ENCODE data around the gene PGGT1B.
"Not testable (repeated sequence)": the region's sequence is repeated elsewhere in the genome, so short reads cannot be mapped to it uniquely, and the experiment has no call there.

PGGT1B gene

DNA sequence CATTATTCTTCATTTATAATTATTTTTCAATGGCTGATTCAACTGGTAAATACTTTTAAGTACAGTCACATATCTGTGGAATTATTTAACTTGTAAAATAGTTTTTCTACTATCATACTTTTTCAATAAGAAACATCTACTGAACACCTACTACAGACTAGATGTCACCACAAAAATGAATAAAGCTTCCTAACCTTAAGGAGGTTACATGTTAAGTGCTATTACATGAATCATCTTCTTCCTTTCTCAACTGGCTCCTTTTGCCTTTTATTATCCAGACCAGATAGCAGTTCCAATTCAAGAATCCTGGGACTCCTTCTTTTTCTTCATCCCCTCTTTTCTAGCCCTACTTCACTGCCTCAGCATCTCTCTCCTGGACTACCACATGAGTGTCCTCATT, 4.7 kb downstream of the PGGT1B start:
- no peak for DNase-seq

DNA sequence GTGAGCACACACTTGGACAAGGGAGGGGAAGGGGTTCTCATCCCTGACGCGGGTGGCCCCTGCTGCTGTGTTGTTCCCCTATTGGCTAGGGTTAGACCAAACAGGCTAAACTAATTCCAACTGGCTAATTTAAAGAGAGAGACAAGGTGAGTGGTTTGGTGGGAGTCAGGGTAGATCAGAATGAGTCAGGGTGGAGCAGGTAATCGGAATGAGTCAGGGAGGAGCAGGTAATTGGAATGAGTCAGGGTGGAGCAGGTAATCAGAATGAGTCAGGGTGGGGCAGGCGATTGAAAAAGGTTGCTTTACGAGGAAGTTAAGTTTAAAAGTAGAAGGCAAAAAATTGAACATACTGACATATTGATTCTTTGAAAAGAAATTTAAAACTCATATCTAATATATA, 13.3 kb downstream of the PGGT1B start:
- DNase-seq = not testable (repeated sequence)

DNA sequence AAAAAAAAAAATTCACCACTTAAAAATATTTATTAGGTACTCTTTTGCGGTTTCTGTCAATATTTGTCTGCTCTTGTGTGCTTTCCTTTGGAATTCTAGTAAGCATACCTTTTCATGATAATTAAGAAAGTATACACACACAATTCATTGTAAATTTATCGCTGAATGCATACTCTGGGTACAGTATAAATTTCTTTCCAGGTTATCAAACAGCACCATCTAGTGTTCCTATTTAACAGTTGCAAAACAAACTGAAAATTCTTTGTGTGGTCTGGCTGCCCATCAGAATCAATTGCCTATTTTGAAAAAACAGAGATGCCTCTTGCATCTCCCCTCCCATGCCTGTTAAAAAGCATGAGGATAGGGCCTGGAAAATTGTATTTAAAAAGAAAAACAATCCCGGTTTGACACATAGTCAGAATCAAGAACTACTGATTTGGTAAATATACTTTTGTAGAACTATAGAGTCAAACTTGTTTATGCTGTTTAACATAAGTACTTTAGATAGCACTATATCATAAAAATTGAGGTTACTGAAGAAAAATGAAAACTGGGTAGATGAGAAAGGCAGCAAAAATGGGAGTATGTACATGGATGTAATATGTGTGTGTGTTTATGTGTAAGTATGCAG, 16.2 kb downstream of the PGGT1B start:
- no peak for DNase-seq

DNA sequence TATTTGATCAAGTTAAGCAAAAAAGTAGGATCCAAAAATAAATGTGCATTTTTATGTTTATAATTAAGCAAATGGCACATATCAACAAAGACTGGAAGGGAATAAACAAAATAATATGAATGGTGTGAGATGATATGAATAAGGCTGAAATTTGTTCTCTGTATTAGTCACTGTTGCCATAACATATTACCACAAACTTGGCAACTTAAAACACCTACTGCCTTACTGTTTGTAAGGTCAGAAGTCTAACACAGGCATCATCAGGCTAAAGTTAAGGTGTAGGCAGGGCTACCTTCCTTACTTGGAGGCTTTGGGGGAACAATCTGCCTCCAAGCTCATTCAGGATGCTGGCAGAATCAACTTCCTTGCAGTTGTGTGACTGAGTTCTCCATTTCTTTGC, 19.3 kb downstream of the PGGT1B start:
- no peak for DNase-seq

DNA sequence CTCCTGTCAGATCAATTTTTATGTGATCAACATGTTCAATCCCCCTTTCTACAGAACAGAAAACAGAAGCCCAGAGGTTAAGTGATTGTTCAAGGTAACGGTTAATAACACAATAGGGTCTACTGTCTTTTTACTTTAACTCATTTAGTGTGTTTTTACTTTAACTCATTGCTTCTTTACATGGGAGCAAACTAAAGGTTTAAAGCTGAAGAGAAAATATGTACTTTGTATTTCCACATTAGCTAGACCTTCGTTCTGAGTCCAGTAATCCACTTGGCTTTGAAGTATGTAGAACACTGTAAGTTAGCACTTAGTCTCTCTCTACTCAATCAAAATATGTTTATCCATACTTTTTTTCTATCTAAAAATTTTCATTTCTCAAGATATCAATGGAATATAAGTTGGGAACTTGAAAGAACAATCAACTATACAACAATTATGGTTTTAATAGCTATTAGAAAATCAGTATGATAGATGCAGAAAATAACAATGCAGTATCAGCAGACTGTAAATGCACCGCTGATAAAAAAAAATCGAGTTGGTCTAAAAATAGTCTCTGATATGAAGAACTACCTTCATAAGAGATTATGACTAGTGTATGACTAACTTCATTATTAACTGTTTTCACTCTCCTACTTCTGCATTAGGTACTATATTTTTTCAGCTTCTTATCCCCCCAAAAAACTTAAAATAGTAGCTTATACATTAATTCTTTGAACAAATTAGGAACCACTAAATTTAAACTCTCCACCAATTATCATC, 20.6 kb downstream of the PGGT1B start:
- DNase-seq = no peak

DNA sequence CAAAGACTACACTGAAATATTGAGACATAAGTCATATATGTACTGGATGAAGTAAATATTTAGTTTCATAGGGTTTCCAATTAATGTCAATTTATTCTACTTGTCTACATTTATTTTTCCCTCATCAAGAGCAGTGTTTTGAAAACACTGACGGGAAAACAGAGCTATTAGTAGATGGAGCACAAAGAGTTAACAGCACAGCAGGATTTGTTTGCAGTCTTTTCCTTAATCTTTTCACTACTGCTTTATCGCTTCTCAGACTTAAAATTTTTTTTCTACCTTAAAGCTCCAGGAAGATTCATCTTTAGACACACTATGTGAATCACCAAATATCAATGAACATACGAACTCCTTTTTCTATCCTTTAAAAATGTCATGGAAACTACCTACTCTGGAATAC, 25.6 kb downstream of the PGGT1B start:
- no peak for DNase-seq

DNA sequence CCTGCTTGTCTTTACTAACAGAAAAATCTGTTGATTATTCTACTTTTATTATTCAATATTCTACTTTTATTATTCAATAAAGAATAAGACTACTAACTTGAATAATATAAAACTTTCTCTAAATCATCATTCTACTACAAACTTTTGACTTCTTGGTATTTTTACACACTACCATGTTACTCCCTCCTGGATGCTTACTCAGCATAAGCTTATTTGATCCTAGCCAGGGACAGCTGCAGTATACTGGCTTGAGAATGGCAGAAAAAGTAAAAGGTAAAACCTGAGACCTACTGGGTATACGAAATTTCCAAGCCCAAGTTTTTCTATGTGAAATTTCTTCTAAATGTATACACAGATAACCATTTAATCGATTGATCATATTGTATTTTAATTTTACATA, 26.1 kb downstream of the PGGT1B start:
- no peak for DNase-seq

DNA sequence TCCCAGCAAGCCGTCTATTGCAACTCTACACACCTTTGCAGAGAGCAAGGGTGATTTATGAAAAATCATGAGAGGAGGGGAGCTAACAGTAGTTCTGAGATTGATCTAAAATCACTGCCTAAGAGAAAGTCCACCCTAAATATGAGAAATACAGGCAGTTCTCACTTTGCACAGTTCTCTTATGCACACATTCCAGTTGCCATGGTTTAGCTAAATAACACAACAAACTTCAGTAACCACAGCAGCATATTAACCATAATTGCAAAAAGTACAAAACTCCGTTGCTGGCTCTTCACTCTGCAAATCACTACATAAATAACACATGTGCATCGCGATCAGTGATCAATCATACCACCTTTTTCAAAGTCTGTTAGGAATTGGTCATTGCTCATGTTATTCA, 31.1 kb downstream of the PGGT1B start:
- DNase-seq = no peak

DNA sequence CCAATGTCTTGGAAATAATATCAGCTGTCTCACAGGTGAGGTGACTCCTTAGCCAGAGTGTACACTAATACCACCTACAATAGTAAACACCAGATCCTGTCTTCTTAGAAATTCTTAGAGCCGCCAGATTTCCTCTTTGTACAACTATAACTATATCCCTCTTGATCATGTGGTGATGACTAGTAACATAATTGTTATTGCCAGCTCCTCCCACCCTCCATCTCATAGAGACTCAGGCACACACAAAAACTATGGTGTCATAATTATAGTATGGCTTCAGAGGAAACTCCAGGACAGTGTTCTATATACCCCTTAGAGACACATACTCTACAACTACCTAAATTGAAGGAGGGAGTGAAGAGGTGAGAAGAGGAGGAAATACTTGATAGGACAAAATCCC, 33.1 kb downstream of the PGGT1B start:
- no peak for DNase-seq

DNA sequence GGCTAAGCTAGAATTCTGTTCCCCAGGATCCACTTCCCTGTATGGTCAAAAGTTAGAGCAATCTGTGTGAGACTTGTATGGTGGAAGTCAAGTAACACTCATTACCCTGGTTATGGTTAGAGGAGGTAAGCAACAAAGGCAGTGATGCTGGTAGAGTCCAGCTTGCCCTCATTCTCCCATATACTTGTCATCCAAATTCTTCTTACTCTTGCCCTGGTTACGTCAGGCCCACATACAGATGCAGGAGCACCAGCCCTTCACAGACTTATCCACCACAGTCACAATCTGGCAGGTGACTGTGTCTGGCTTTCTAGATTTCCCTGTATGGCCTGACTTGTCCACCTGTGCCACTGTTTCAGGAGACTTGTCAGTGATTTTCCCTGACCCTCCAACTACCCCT, 35.4 kb downstream of the PGGT1B start:
- DNase-seq = no peak

DNA sequence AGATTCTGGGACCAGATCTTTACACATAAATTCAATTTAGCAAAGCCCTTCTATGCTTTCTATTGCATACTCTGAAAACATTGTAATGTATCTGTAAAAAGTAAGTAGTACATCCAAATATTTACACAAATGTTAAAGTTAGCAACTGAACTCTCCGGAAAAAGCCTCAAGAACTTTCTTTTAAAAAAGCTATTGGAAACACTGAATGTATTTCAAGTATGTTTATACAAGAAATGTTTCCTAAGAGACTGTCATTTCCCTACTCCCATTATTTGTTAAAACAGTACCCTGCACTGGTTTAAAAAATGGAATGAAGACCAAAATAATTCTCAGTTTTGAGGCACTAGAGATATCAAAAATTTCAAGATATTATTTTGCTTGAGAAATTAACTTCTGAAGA, 48.1 kb downstream of the PGGT1B start:
- no peak for DNase-seq

DNA sequence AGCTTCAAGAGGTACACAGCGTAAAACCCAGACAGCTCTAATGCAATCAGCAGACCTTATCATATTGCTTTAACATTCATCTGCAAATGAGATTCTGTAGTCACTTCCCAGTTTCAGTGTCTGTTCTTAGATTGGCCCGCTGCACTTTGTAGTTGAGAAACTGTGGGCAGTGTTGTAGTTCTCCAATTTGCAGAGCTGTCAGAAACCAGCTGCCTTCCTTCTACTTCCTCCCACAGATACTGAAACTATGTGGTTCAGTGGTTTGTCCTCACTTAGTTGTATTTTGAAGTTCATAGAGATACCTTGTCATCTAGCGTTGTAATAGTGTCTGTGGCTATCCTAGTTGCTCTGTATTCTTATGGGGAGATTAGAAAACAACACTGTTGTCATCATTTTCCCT, 53.4 kb downstream of the PGGT1B start:
- peak; percentile 50 to 62 for DNase-seq

DNA sequence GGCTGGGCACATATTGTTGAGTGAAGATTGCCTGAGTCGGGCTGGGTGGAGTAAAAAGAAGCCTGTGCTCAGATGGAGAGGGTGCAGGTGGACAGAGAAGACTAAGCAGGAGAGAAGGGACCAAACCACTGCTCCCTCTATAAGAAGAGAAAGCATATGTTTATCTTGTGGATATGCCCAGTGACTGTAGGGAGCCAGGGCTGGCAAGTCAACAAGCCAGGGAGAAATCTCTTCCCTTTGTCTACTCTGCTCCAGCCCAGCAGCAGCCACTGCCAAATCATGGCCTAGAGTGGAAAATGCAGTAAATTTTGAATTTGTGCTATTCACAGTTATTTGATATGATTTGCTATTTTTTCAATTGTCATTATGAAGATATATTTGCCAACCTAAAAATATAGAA, 59.7 kb downstream of the PGGT1B start:
- DNase-seq = no peak

DNA sequence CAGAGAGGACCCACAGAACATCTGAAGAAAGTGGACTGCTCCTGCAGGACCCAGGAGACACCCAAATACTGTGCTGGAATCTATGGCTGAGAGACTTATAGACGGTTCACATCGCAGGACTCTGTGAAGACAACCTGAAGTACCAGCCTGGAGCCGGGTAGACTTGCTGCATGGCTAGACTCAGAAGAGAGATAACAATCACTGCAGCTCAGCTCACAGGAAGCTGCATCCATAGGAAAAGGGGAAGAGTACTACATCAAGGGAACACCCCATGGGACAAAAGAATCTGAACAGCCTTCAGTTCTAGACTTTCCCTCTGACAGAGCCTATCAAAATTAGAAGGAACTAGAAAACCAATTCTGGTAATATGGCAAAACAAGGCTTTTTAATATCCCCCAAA, 66.5 kb downstream of the PGGT1B start:
- DNase-seq = no peak

DNA sequence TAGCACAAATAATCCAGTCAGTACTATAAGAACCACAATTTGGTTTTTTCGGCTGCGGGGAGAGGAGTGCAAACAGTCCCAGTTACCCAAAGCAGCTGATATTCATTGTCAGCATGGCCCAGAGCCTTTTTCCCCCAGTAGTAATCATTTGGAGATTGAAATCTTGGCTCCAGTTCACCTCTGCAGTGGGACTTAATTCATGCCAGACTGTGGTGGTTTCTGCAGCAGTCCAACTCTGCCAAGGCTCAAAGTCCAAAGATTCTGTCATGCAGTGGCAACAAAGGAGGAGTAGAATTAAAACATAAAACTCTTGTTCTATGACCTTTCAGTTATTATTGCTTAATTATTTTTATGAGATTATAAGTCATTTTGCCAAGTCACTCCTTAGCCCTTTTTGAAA, 68.0 kb downstream of the PGGT1B start:
- no peak for DNase-seq

DNA sequence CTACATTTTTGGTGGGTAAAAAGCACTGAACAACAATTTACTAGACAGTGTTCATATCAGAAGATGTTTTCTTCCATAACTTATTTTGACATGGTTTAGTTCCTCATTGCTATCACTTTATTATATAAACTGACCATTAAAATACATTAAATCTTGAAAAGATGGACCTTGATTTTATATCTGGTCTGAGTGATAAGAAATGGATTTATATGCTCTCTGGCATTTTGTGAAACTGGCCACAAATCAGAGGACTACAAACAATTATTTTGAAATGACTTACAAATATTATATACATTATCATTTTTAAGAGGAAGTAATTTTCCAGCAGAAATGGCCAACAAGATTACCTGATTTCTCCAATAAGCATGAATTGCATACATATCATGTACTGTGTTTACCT, 69.4 kb downstream of the PGGT1B start:
- DNase-seq = no peak

DNA sequence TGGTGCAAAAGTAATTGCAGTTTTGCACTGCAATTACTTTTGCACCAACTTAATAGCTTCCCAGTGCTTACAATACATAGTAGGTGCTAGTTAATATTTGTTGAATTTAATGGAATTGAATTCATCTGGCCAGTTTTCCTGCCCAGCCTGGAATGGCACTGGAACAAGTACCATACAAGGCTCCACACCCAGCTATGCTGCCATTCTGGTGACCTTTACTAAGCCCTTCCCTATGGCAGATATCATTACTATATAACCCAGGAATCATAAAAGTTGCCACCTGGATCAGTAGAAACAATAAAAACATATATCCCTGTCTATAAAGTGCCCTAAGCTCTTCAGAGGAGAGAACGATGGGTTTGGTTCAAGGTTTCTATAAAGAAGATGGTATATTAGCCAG, 70.6 kb downstream of the PGGT1B start:
- no peak for DNase-seq

DNA sequence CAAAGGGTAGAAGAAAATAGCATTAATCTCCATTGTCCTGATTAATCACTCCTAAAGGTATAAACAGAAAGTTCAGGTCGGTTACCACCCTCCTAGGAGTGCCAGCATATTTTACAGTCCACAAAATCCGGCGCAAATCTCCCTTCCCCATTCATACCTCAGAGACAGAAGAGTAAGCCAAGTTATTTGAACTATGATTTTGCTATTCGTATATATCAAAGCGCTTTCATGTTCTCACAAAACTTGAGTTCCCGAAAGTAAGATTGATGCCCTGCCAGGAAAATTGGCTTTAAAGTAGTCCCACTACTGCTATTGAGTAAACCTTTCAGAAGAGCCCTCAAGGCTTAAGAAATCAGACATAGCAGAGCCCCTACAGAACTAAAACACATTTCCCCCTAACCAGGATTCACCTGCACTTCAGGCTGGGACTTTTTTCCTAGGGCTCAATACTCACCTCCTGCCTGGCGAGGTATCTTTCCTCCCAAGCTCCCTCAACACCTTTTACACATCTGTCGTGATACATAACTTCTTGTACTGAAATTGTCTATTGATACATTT, 71.1 kb downstream of the PGGT1B start:
- DNase-seq = no peak

DNA sequence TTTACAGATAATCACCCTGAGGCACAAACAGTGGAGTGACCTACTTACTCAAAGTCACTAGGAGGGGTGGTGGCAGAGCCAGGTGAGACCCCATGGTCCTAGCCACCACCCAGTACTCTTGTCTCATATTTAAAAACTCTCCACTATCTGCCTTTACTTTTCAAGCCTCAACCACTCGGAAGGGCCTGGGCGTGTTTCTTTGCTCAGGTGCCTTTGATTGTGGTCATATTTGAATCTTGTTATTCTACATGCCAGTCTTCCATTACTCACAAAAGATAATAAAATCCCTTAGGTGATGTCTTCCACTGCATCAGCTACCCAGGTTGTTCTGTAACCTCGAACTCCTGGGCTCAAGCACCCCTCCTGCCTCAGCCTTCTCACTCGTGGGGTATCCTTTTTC, 72.3 kb downstream of the PGGT1B start:
- no peak for DNase-seq

DNA sequence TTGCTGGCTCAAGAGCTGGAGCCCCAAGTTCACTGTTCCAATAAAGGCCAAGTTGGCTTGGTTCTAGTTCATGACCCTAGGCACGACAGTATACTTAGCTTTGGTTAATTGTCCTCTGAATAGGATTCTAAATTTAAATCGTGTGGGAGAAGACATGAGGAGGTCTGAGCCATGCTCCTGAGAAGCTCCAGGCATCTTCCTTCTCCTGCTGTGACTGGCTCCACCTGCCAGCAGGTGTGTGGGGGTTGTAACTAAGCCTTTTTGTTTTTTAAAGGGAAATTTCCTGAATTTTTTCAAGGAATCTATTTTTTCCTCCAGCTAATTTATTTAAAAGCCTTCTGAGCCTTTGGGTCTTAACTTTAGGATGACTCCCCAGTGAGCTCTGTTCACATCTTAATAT, 72.8 kb downstream of the PGGT1B start:
- DNase-seq = no peak

DNA sequence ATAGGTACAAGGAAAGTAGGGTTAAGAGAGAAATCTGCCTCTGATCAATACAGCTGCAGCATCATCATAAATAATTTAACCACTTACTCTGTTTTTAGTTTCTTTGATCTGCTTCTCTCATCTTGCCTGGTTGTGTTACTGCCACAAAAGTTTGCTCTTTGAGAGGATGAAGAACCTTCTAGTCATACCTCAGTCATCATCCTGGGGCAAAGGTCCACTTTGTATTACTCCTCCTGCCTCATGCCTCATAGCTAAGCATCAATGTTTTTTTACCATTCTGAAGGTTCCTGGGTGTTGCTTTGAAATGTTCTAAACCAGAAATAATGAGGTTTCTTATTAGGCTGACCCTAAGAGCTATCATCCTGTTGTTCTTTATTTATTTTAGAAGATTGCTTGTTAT, 75.9 kb downstream of the PGGT1B start:
- DNase-seq = no peak

DNA sequence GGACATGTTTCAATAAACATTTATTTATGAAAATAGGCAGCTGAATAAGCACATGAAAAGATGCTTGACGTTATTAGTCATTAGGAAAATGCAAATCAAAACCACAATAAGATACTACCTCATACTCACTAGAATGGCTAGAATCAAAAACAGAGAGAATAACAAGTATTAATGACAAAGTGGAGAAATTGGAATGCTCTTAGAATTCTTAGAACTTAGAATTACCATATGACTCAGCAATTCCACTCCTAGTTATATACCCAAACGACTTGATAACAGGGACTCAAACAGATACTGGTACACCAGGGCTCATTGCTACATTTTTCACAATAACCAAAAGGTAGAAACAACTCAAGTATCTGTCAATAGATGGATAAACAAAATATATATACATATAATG, 77.9 kb downstream of the PGGT1B start:
- no peak for DNase-seq

DNA sequence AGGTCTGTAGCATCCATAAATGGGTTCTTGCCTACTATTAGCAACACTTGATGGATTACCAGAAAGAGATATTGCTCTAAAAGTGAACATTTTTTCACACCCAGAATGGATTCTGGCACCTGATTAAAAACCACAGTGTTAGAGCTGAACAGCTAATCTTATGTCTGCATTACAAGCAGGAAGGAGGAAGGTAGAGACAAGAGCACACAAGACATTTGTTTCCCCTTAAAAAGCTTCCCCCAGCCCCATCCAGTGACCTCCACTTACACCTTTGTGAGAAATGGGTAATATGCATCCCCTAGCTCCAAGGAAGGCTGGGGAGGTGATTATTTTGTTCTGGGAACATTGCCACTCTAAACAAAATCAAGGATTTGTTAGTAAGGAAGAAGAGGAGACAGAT, 80.9 kb downstream of the PGGT1B start:
- DNase-seq = no peak

DNA sequence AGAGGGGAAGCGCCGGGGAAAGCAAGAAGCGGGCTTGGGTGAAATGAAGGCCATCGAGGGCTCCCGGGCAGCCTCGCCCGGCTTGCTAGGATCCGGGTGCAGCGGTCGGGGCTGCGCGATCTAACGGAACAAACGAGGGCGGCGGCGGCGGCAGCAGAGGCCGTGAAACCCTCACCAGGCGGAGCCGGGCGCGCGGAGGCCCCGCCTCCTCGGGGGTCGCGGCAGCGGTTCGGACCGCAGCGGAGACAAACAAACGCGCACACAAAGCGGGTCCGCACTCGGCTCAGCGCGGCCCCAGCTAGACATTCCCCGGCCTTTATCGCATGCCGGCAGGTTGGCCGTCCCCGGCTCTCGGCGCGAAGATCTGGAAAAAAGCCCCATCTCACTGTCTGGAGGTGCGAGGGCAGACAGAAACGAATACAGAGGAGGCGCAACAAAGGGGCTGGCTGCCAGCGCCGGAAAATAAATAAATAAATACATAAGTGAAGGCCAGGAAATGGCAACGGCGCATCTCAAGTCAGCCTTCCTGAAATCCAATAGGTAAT, 82.4 kb downstream of the PGGT1B start:
- peak; percentile 35 to 53 for DNase-seq

All from activated T-cell treated with anti-CD3 and anti-CD28 coated beads, Interleukin-2, amount 50 U/mL, for 48 hours (primary cell).